ENCODE measurements around the gene MAML3. TPM values are rescaled to one million over a fixed set of nuclear protein-coding genes. Genes with fewer than 3 reads are reported as not detected.
A peak's percentile ranks its signal among the peaks of the same experiment; 100 is the strongest.

MAML3 gene
- total RNA-seq, 4 donors from 2014 or later: 16.1 to 40.0 (median 18.1) TPM

GRCh38 chr4:140150636-140150885 is 3.4 kb downstream of the MAML3 start:
- peak overlapping the region; percentile 93 to 99 (median 98) for H3K27ac ChIP-seq
- WGBS, 2 donors (ENCODE audit: low coverage in 1 of 2): 0% methylated on average over 13 of the region's 13 CpGs; no CpG with 5 or more reads in 1 of the 2 donors
- no peaks in the 10 kb centered on the region for H3K9me3 ChIP-seq
- peak overlapping the region; percentile 64 to 85 (median 78) for H3K4me3 ChIP-seq
- intact Hi-C loops (cut with DNase I; ENCODE audit: low total_unique reads) (loop anchor here (2.0 to 10.0 kb wide), 2 partner anchors 236 to 416 kb away; no protein-coding TSS in a partner anchor), in situ Hi-C loops (cut with MboI; ENCODE audit: low pct_ligation_motif_present in 1 of 4, low pct_unique_long_range_greater_than_20kb in 1 of 4, low sequenced_read_pairs in 3 of 4) (loop anchor here in 1 of 4 donors (10.0 kb wide), 1 partner anchor 416 kb away; no protein-coding TSS in a partner anchor)
- DNase-seq: peak; percentile 88
- no peaks in the 10 kb centered on the region for H3K27me3 ChIP-seq
- H3K4me1 ChIP-seq: peaks cover 0 to 16% (median 4%) of the 10 kb centered on the region in 4 donors
- TF ChIP-seq POLR2AphosphoS5 (IDR thresholded peaks at IDR 0.05) (no peak), EP300 (IDR thresholded peaks at IDR 0.05; ENCODE audit: low read depth) (no peak), CTCF (IDR thresholded peaks at IDR 0.05) (no peak), POLR2A (IDR thresholded peaks at IDR 0.05) (peak; percentile 13)
- no peaks in the 10 kb centered on the region for H3K36me3 ChIP-seq

- Histone ChIP-seq H3K9me3 (no peaks in the 10 kb centered on the region), H3K4me1 (peaks cover 0 to 17% (median 4%) of the 10 kb centered on the region in 4 donors), H3K4me3 (peak overlapping the region; percentile 64 to 85 (median 78)), H3K36me3 (no peaks in the 10 kb centered on the region), H3K27ac (peak overlapping the region; percentile 93 to 99 (median 98)), H3K27me3 (no peaks in the 10 kb centered on the region)
- intact Hi-C loops (cut with DNase I; ENCODE audit: low total_unique reads): loop anchor here (2.0 to 10.0 kb wide), 2 partner anchors 235 to 415 kb away; no protein-coding TSS in a partner anchor
- DNase-seq: peak; percentile 85
- WGBS, 2 donors (ENCODE audit: low coverage in 1 of 2): 2 to 6% methylated on average over 2 to 20 of the region's 20 CpGs
- in situ Hi-C loops (cut with MboI; ENCODE audit: low pct_ligation_motif_present in 1 of 4, low pct_unique_long_range_greater_than_20kb in 1 of 4, low sequenced_read_pairs in 3 of 4): loop anchor here in 1 of 4 donors (10.0 kb wide), 1 partner anchor 415 kb away; no protein-coding TSS in a partner anchor
- TF ChIP-seq POLR2AphosphoS5 (IDR thresholded peaks at IDR 0.05) (peak in 2 of 3 donors; percentile 16 to 44), POLR2A (IDR thresholded peaks at IDR 0.05) (no peak), CTCF (IDR thresholded peaks at IDR 0.05) (peak in 3 of 5 experiments; percentile 19 to 55 (median 55))
Observed at GRCh38 chr4:140149846-140150635, 3.9 kb downstream of the MAML3 start.

- H3K27me3 ChIP-seq: no peaks in the 10 kb centered on the region
- H3K36me3 ChIP-seq: no peaks in the 10 kb centered on the region
- H3K9me3 ChIP-seq: no peaks in the 10 kb centered on the region
- no peak overlapping the region for H3K27ac ChIP-seq
- in situ Hi-C loops (cut with MboI; ENCODE audit: low pct_ligation_motif_present in 1 of 4, low pct_unique_long_range_greater_than_20kb in 1 of 4, low sequenced_read_pairs in 3 of 4) (no loop called here), intact Hi-C loops (cut with DNase I; ENCODE audit: low total_unique reads) (no loop called here)
- peaks cover 0 to 27% (median 4%) of the 10 kb centered on the region in 4 donors for H3K4me1 ChIP-seq
- WGBS, 2 donors (ENCODE audit: low coverage in 1 of 2): 83 to 100% methylated on average over 1 to 5 of the region's 5 CpGs
- no peak for DNase-seq
- no peak overlapping the region for H3K4me3 ChIP-seq
- TF ChIP-seq CTCF (IDR thresholded peaks at IDR 0.05) (no peak), POLR2AphosphoS5 (IDR thresholded peaks at IDR 0.05) (no peak), POLR2A (IDR thresholded peaks at IDR 0.05) (no peak), EP300 (IDR thresholded peaks at IDR 0.05; ENCODE audit: low read depth) (no peak)
Observed at GRCh38 chr4:140144050-140144449, 9.9 kb downstream of the MAML3 start.

- TF ChIP-seq EP300 (IDR thresholded peaks at IDR 0.05; ENCODE audit: low read depth): no peak
- TF ChIP-seq POLR2AphosphoS5 (IDR thresholded peaks at IDR 0.05): no peak
- no peak for TF ChIP-seq POLR2A (IDR thresholded peaks at IDR 0.05)
- no peak for TF ChIP-seq CTCF (IDR thresholded peaks at IDR 0.05)
- Histone ChIP-seq H3K27ac (peak overlapping the region; percentile 58 to 68 (median 62)), H3K36me3 (no peaks in the 10 kb centered on the region), H3K4me3 (no peak overlapping the region), H3K9me3 (no peaks in the 10 kb centered on the region), H3K27me3 (no peaks in the 10 kb centered on the region), H3K4me1 (peaks cover 0 to 41% (median 14%) of the 10 kb centered on the region in 4 donors)
- in situ Hi-C loops (cut with MboI; ENCODE audit: low pct_ligation_motif_present in 1 of 4, low pct_unique_long_range_greater_than_20kb in 1 of 4, low sequenced_read_pairs in 3 of 4): no loop called here
- no peak for DNase-seq
- WGBS, 2 donors (ENCODE audit: low coverage in 1 of 2): 45 to 57% methylated on average over 1 to 4 of the region's 4 CpGs
- intact Hi-C loops (cut with DNase I; ENCODE audit: low total_unique reads): no loop called here
Observed at GRCh38 chr4:140141210-140141835, 12.7 kb downstream of the MAML3 start.

All from transverse colon (tissue), 4 donors.